IMR-90 (cell line): ENCODE measurements around the gene MYO1H. TPM values are rescaled to one million over a fixed set of nuclear protein-coding genes. Genes with fewer than 3 reads are reported as not detected.
A peak's percentile ranks its signal among the peaks of the same experiment; 100 is the strongest.

Source experiments
- ATAC-seq: fragments of 200-7000 bp; cut with Tn5 transposase; 2 replicates; pipeline ENCODE4 v1.9.1; 2020; ENCODE audit warnings: low read depth, mild to moderate bottlenecking, moderate library complexity
- BruUV-seq: library from RNA; stranded (reverse); fragments of 400-500 nt; replicated peaks from 2 replicates; lab custom pipeline; 2021; lab: Mats Ljungman, UMichigan
- CTCF ChIA-PET: fragments of 300-600 bp; formaldehyde crosslinking; extraction: SDS; loops from one replicate; lab custom pipeline; 2021; ENCODE audit warnings: antibody characterized with exemption; lab: Yijun Ruan, JAX
- POLR2A ChIA-PET: fragments of 300-600 bp; sonication (Branson Sonifier 250); formaldehyde crosslinking; loops from one replicate; lab custom pipeline; 2022; ENCODE audit warnings: antibody characterized with exemption; ENCODE audit not compliant: unreplicated experiment; lab: Charles Lee
- DNase-seq: peaks from one replicate; pipeline ENCODE4 v3.0.0; 2013
- H2AFZ ChIP-seq: replicated peaks from 2 replicates; pipeline ENCODE3; 2013; ENCODE audit warnings: low read length, mild to moderate bottlenecking; ENCODE audit not compliant: poor library complexity
- H2AK5ac ChIP-seq: 2 replicates; pipeline ENCODE4 v1.6.1; 2013; ENCODE audit warnings: low read depth, low read length, inconsistent platforms
- H2AK9ac ChIP-seq: replicated peaks from 2 replicates; pipeline ENCODE3; 2013; ENCODE audit warnings: mild to moderate bottlenecking, low read depth, low read length, moderate library complexity; ENCODE audit not compliant: poor library complexity
- H2BK120ac ChIP-seq: 2 replicates; pipeline ENCODE4 v1.6.1; 2013; ENCODE audit warnings: low read depth, low read length, inconsistent platforms
- H2BK15ac ChIP-seq: 3 replicates; pipeline ENCODE4 v1.6.1; 2013; ENCODE audit warnings: low read depth, low read length, inconsistent platforms
- H2BK20ac ChIP-seq: 2 replicates; pipeline ENCODE4 v1.6.1; 2013; ENCODE audit warnings: low read depth, mild to moderate bottlenecking, inconsistent platforms, low read length, moderate library complexity
- H2BK5ac ChIP-seq: 2 replicates; pipeline ENCODE4 v1.6.1; 2013; ENCODE audit warnings: mild to moderate bottlenecking, low read depth, low read length, inconsistent platforms; ENCODE audit not compliant: poor library complexity, severe bottlenecking
- H3K14ac ChIP-seq: replicated peaks from 2 replicates; pipeline ENCODE4 v1.6.1; 2013; ENCODE audit warnings: low read depth, low read length, inconsistent platforms
- H3K18ac ChIP-seq: 2 replicates; pipeline ENCODE4 v1.6.1; 2013; ENCODE audit warnings: low read depth, low read length, control low read depth
- H3K23ac ChIP-seq: 2 replicates; pipeline ENCODE4 v1.6.1; 2013; ENCODE audit warnings: low read depth, low read length, inconsistent platforms
- H3K27ac ChIP-seq: 2 replicates; pipeline ENCODE4 v1.5.1; 2013; ENCODE audit warnings: mild to moderate bottlenecking, control low read depth, low read length; ENCODE audit not compliant: insufficient read depth
- H3K27me3 ChIP-seq: 2 replicates; pipeline ENCODE4 v1.6.1; 2013; ENCODE audit warnings: low read length; ENCODE audit not compliant: control insufficient read depth, insufficient read depth
- H3K36me3 ChIP-seq: 2 replicates; pipeline ENCODE4 v1.6.1; 2013; ENCODE audit warnings: low read length, mixed read lengths; ENCODE audit not compliant: control insufficient read depth, insufficient read depth
- H3K4ac ChIP-seq: 2 replicates; pipeline ENCODE4 v1.6.1; 2013; ENCODE audit warnings: low read depth, low read length, inconsistent platforms
- H3K4me1 ChIP-seq: 2 replicates; pipeline ENCODE4 v1.6.1; 2013; ENCODE audit warnings: low read length, mixed read lengths; ENCODE audit not compliant: control insufficient read depth, insufficient read depth
- H3K4me2 ChIP-seq: 2 replicates; pipeline ENCODE4 v1.6.1; 2013; ENCODE audit warnings: low read depth, mild to moderate bottlenecking, control low read depth, low read length, moderate library complexity
- H3K4me3 ChIP-seq: 2 replicates; pipeline ENCODE4 v1.5.1; 2013; ENCODE audit warnings: low read depth, mild to moderate bottlenecking, control low read depth, low read length, moderate library complexity; ENCODE audit not compliant: insufficient read depth
- H3K56ac ChIP-seq: 2 replicates; pipeline ENCODE4 v1.6.1; 2013; ENCODE audit warnings: low read length, inconsistent platforms; ENCODE audit not compliant: insufficient read depth; ENCODE audit errors: extremely low read depth
- H3K79me1 ChIP-seq, 2 experiments: 2 replicates each; pipeline ENCODE4 v1.6.1; 2013; ENCODE audit warnings: low read length in 2 of 2, inconsistent platforms in 1 of 2, low read depth in 1 of 2
- H3K9ac ChIP-seq: 2 replicates; pipeline ENCODE4 v1.6.1; 2013; ENCODE audit warnings: low read depth, low read length, control low read depth
- H3K9me1 ChIP-seq: 2 replicates; pipeline ENCODE4 v1.6.1; 2013; ENCODE audit warnings: low read length, inconsistent platforms; ENCODE audit not compliant: insufficient read depth
- H3K9me3 ChIP-seq: 2 replicates; pipeline ENCODE4 v1.6.1; 2013; ENCODE audit warnings: low read length; ENCODE audit not compliant: control insufficient read depth, insufficient read depth
- H4K20me1 ChIP-seq: 2 replicates; pipeline ENCODE4 v1.6.1; 2013; ENCODE audit warnings: low read length, inconsistent platforms; ENCODE audit not compliant: insufficient read depth
- H4K5ac ChIP-seq: 2 replicates; pipeline ENCODE4 v1.6.1; 2013; ENCODE audit warnings: mild to moderate bottlenecking, low read depth, low read length, control low read depth
- H4K8ac ChIP-seq, 2 experiments: 2 replicates each; pipeline ENCODE4 v1.6.1; 2013; ENCODE audit warnings: low read depth in 2 of 2, low read length in 2 of 2, control low read depth in 1 of 2, inconsistent platforms in 1 of 2
- H4K91ac ChIP-seq: 2 replicates; pipeline ENCODE4 v1.6.1; 2013; ENCODE audit warnings: low read depth, low read length, inconsistent platforms; ENCODE audit not compliant: insufficient read depth
- BHLHE40 ChIP-seq: fragments of 150-350 bp; IDR thresholded peaks from 2 replicates; pipeline ENCODE4 v1.6.1; 2016; ENCODE audit warnings: mild to moderate bottlenecking, low read depth, low read length
- CEBPB ChIP-seq: IDR thresholded peaks from 2 replicates; pipeline ENCODE4 v1.6.1; 2012; ENCODE audit warnings: low read depth, low read length, improper control_type of control experiment
- CHD1 ChIP-seq: IDR thresholded peaks from 2 replicates; pipeline ENCODE4 v1.6.1; 2012; ENCODE audit warnings: low read depth, low read length, improper control_type of control experiment
- FOS ChIP-seq: fragments of 150-350 bp; IDR thresholded peaks from 2 replicates; pipeline ENCODE4 v1.6.1; 2016; ENCODE audit warnings: low read depth, low read length
- MAFK ChIP-seq: IDR thresholded peaks from 2 replicates; pipeline ENCODE4 v1.6.1; 2012; ENCODE audit warnings: low read depth, low read length, improper control_type of control experiment
- MAZ ChIP-seq: IDR thresholded peaks from 2 replicates; pipeline ENCODE4 v1.6.1; 2012; ENCODE audit warnings: low read depth, mild to moderate bottlenecking, low read length, improper control_type of control experiment, moderate library complexity, borderline replicate concordance
- MXI1 ChIP-seq: IDR thresholded peaks from 2 replicates; pipeline ENCODE4 v1.6.1; 2012; ENCODE audit warnings: low read depth, mild to moderate bottlenecking, low read length, moderate library complexity, borderline replicate concordance
- POLR2A ChIP-seq: IDR thresholded peaks from 2 replicates; pipeline ENCODE4 v1.6.1; 2012; ENCODE audit warnings: mild to moderate bottlenecking, low read depth, low read length
- RAD21 ChIP-seq: IDR thresholded peaks from 2 replicates; pipeline ENCODE4 v1.6.1; 2012; ENCODE audit warnings: low read length, improper control_type of control experiment
- RCOR1 ChIP-seq: IDR thresholded peaks from 2 replicates; pipeline ENCODE4 v1.6.1; 2012; ENCODE audit warnings: mild to moderate bottlenecking, low read length, improper control_type of control experiment; ENCODE audit not compliant: insufficient replicate concordance
- RFX5 ChIP-seq: IDR thresholded peaks from 2 replicates; pipeline ENCODE4 v1.8.0; 2012; ENCODE audit warnings: low read depth, mild to moderate bottlenecking, low read length, moderate library complexity
- SMC3 ChIP-seq: fragments of 150-350 bp; IDR thresholded peaks from 2 replicates; pipeline ENCODE4 v1.6.1; 2016; ENCODE audit warnings: low read depth, mild to moderate bottlenecking, antibody characterized with exemption, low read length, moderate library complexity
- WGBS, 2 experiments: methylation state at CpG; one replicate each; pipeline versions ENCODE4 v1.1.5 to v1.1.7; 2013; ENCODE audit warnings: missing lambda C conversion rate in 2 of 2; ENCODE audit not compliant: insufficient read length in 1 of 2; ENCODE audit errors: extremely low coverage in 2 of 2; 5-methylcytosine and 5-hydroxymethylcytosine counted together
- dilution Hi-C: fragments of 300-500 bp; cut with HindIII; formaldehyde crosslinking; loops from one replicate; pipeline ENCODE4 v1.14.3; 2018; ENCODE audit warnings: low sequenced_read_pairs; ENCODE audit not compliant: unreplicated experiment
- in situ Hi-C: fragments of 300-500 bp; cut with MboI; formaldehyde crosslinking; loops from 3 replicates; pipeline ENCODE4 v1.14.3; 2019; ENCODE audit warnings: low sequenced_read_pairs, inconsistent platforms, mixed read lengths
- intact Hi-C: fragments of 100-400 bp; cut with micrococcal nuclease; formaldehyde crosslinking; loops from 2 replicates; pipeline ENCODE4 v1.10.0; 2022
- polyA plus RNA-seq, 3 experiments: library from polyadenylated mRNA; depleted of rRNA; stranded (reverse); fragments of >200 nt; gene quantifications; 2 replicates each; pipeline ENCODE4 v1.2.3, GENCODE V29; 2012; ENCODE audit warnings: low replicate concordance in 1 of 3
- total RNA-seq: library from RNA; depleted of rRNA; stranded (reverse); fragments of >200 nt; gene quantifications from 2 replicates; pipeline ENCODE4 v1.2.3, GENCODE V29; 2012
- TF ChIP-seq, protein P1 (sequence below): fragments of 150-350 bp; IDR thresholded peaks from 2 replicates; pipeline ENCODE4 v1.6.1; 2016; ENCODE audit warnings: low read depth, mild to moderate bottlenecking, low read length, moderate library complexity, borderline replicate concordance
- TF ChIP-seq, protein P2 (sequence below): fragments of 150-350 bp; IDR thresholded peaks from 2 replicates; pipeline ENCODE4 v1.6.1; 2017; ENCODE audit warnings: mild to moderate bottlenecking, antibody characterized with exemption, low read length, low read depth
- TF ChIP-seq, protein P3 (sequence below): conservative IDR thresholded peaks from 2 replicates; pipeline ENCODE4 v1.5.1; 2012; ENCODE audit warnings: mild to moderate bottlenecking, low read depth, low read length, improper control_type of control experiment

The MYO1H gene
- total and polyA plus RNA-seq, 2 of the 4 experiments (the other 2 are of a cell fraction), result not detected

DNA sequence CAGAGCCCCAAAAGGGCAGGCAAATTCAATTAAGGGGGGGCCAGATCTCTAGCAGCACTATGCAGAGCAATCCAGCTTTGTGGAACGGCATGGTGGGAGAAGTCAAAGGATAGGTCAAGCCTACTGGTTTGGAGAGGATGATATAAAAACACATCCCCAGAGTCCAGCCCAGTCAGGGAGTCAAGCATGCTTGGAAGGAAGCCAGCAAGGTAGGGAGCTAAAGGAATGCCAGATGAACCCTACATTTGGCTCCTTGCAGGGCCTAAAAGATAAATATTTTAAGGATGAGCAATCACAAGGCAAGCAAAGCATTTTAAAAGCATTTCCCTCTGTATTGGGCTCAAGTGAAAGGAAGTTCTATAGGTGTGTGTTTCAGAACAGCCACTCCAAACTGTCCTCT, 108.0 kb downstream of the MYO1H start:
- Histone ChIP-seq H3K4me1 (peaks cover 29% of the 10 kb centered on the region), H3K4me3 (no peak overlapping the region), H3K9ac (no peak overlapping the region), H3K9me3 (no peaks in the 10 kb centered on the region), H3K27ac (no peak overlapping the region; the same call in 1 of the 2 replicates), H2BK5ac (peak overlapping the region; percentile 25), H3K27me3 (no peaks in the 10 kb centered on the region), H2BK120ac (no peak overlapping the region), H3K36me3 (peaks cover 71% of the 10 kb centered on the region), H4K8ac (no peak overlapping the region), H3K56ac (no peak overlapping the region), H4K91ac (no peak overlapping the region), H3K4ac (no peak overlapping the region), H3K79me1 (peaks cover 52 to 89% of the 10 kb centered on the region in 2 experiments), H2BK15ac (no peak overlapping the region), H3K18ac (no peak overlapping the region), H2BK20ac (no peak overlapping the region), H3K4me2 (no peak overlapping the region), H2AFZ (no peak overlapping the region), H2AK5ac (peak overlapping the region; percentile 49; the same call in 1 of the 2 replicates), H3K14ac (no peak overlapping the region), H4K20me1 (peaks cover 17% of the 10 kb centered on the region; the same call in 1 of the 2 replicates), H3K9me1 (peaks cover 19% of the 10 kb centered on the region), H3K23ac (no peak overlapping the region), H2AK9ac (no peak overlapping the region), H4K5ac (no peak overlapping the region)
- dilution Hi-C loops, result no loop called here
- no CpG with 5 or more reads among the region's 1 CpG for WGBS, 2 experiments
- ChIA-PET POLR2A (interaction anchor here (0.6 kb wide), 1 partner anchor 13 kb away, joined by 3 read pairs; no protein-coding TSS in a partner anchor), CTCF (no interaction called here)
- TF ChIP-seq, protein P1, sequence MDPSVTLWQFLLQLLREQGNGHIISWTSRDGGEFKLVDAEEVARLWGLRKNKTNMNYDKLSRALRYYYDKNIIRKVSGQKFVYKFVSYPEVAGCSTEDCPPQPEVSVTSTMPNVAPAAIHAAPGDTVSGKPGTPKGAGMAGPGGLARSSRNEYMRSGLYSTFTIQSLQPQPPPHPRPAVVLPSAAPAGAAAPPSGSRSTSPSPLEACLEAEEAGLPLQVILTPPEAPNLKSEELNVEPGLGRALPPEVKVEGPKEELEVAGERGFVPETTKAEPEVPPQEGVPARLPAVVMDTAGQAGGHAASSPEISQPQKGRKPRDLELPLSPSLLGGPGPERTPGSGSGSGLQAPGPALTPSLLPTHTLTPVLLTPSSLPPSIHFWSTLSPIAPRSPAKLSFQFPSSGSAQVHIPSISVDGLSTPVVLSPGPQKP, result no peak
- no peak for TF ChIP-seq BHLHE40
- no peak for TF ChIP-seq CHD1
- no peak for TF ChIP-seq RCOR1
- no peak for TF ChIP-seq FOS
- TF ChIP-seq RAD21, result no peak
- TF ChIP-seq, protein P2, sequence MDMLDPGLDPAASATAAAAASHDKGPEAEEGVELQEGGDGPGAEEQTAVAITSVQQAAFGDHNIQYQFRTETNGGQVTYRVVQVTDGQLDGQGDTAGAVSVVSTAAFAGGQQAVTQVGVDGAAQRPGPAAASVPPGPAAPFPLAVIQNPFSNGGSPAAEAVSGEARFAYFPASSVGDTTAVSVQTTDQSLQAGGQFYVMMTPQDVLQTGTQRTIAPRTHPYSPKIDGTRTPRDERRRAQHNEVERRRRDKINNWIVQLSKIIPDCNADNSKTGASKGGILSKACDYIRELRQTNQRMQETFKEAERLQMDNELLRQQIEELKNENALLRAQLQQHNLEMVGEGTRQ, result no peak
- TF ChIP-seq POLR2A, result no peak
- TF ChIP-seq, protein P3, sequence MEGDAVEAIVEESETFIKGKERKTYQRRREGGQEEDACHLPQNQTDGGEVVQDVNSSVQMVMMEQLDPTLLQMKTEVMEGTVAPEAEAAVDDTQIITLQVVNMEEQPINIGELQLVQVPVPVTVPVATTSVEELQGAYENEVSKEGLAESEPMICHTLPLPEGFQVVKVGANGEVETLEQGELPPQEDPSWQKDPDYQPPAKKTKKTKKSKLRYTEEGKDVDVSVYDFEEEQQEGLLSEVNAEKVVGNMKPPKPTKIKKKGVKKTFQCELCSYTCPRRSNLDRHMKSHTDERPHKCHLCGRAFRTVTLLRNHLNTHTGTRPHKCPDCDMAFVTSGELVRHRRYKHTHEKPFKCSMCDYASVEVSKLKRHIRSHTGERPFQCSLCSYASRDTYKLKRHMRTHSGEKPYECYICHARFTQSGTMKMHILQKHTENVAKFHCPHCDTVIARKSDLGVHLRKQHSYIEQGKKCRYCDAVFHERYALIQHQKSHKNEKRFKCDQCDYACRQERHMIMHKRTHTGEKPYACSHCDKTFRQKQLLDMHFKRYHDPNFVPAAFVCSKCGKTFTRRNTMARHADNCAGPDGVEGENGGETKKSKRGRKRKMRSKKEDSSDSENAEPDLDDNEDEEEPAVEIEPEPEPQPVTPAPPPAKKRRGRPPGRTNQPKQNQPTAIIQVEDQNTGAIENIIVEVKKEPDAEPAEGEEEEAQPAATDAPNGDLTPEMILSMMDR, result no peak
- no peak for TF ChIP-seq SMC3
- no peak for TF ChIP-seq CEBPB
- TF ChIP-seq MAZ, result no peak
- no peak for TF ChIP-seq RFX5
- TF ChIP-seq MXI1, result no peak
- no peak for TF ChIP-seq MAFK
- in situ Hi-C loops, result no loop called here
- BruUV-seq, result no TSS peak
- DNase-seq, result no peak
- ATAC-seq, result no peak
- intact Hi-C loops, result no loop called here
